HCT116 (cell line): ENCODE measurements around the gene KRT6A. TPM values are rescaled to one million over a fixed set of nuclear protein-coding genes. Genes with fewer than 3 reads are reported as not detected.

Source experiments
- ATAC-seq: fragments of 200-7000 bp; cut with Tn5 transposase; 2 replicates; pipeline ENCODE4 v1.9.1; 2020; ENCODE audit warnings: mild to moderate bottlenecking, moderate library complexity
- BruUV-seq: library from RNA; stranded (reverse); fragments of 400-500 nt; replicated peaks from 2 replicates; lab custom pipeline; 2021; lab: Mats Ljungman, UMichigan
- CTCF ChIA-PET: fragments of 300-600 bp; sonication (Branson Sonifier 250); formaldehyde crosslinking; loops from one replicate; lab custom pipeline; 2021; ENCODE audit warnings: antibody characterized with exemption; lab: Charles Lee
- POLR2A ChIA-PET: fragments of 300-600, 350-600 bp; sonication (Branson Sonifier 250); formaldehyde crosslinking; loops from one replicate; lab custom pipeline; 2021; ENCODE audit warnings: antibody characterized with exemption; lab: Charles Lee
- RAD21 ChIA-PET, 2 experiments: fragments of 300-600 bp; sonication (Branson Sonifier 250); formaldehyde crosslinking; loops; one replicate each; lab custom pipeline; 2023; ENCODE audit warnings: low total read pairs in 2 of 2; ENCODE audit not compliant: uncharacterized antibody in 2 of 2, unreplicated experiment in 2 of 2, low non-redundant PET in 1 of 2; lab: Charles Lee
- DNase-seq: peaks from one replicate; pipeline ENCODE4 v3.0.0-alpha.2; 2010; ENCODE audit warnings: low read depth, low spot score
- H2AFZ ChIP-seq: fragments of 200-600 bp; shearing (Covaris generic), sonication (generic); 2 replicates; pipeline ENCODE4 v1.6.1; 2017; ENCODE audit warnings: low read depth, mixed run types, mixed read lengths, antibody characterized with exemption, low read length; ENCODE audit not compliant: poor library complexity, severe bottlenecking
- H3K27ac ChIP-seq: 2 replicates; pipeline ENCODE4 v1.5.1; 2012; ENCODE audit warnings: low read depth, low read length
- H3K27me3 ChIP-seq: fragments of 200-600 bp; sonication (generic); 2 replicates; pipeline ENCODE4 v1.6.1; 2016; ENCODE audit warnings: mixed run types, low read length, mixed read lengths; ENCODE audit not compliant: insufficient read depth
- H3K36me3 ChIP-seq, 2 experiments: fragments of 200-500 bp in 1 of 2; fragments of 200-600 bp in 1 of 2; sonication (Bioruptor generic) in 1 of 2; sonication (generic) in 1 of 2; 2 replicates each; pipeline versions ENCODE4 v1.5.1 to v1.6.1; 2014 to 2016; ENCODE audit warnings: low read length in 2 of 2, inconsistent platforms in 1 of 2, mixed read lengths in 1 of 2, mixed run types in 1 of 2; ENCODE audit not compliant: insufficient read depth in 2 of 2, control insufficient read depth in 1 of 2
- H3K4me1 ChIP-seq, 2 experiments: fragments of 200-600 bp in 1 of 2; sonication (generic) in 1 of 2; 2 replicates each; pipeline versions ENCODE4 v1.5.1 to v1.6.1; 2012 to 2017; ENCODE audit warnings: low read length in 2 of 2, inconsistent platforms in 1 of 2, mild to moderate bottlenecking in 1 of 2, mixed read lengths in 1 of 2, mixed run types in 1 of 2, moderate library complexity in 1 of 2; ENCODE audit not compliant: insufficient read depth in 2 of 2, control insufficient read depth in 1 of 2
- H3K4me2 ChIP-seq: fragments of 200-600 bp; sonication (generic); 2 replicates; pipeline ENCODE4 v1.6.1; 2017; ENCODE audit warnings: mixed run types, low read length, mixed read lengths
- H3K4me3 ChIP-seq, 2 experiments: fragments of 200-600 bp in 1 of 2; sonication (generic) in 1 of 2; replicated peaks in 1 of 2; 2 replicates each; pipeline ENCODE4 v1.5.1; 2011 to 2016; ENCODE audit warnings: low read length in 2 of 2, control low read depth in 1 of 2, low read depth in 1 of 2, mild to moderate bottlenecking in 1 of 2, mixed read lengths in 1 of 2, mixed run types in 1 of 2
- H3K79me2 ChIP-seq: fragments of 200-600 bp; sonication (generic); 2 replicates; pipeline ENCODE4 v1.6.1; 2017; ENCODE audit warnings: mild to moderate bottlenecking, mixed run types, low read length, moderate library complexity, mixed read lengths; ENCODE audit not compliant: insufficient read depth
- H3K9ac ChIP-seq: fragments of 200-600 bp; sonication (generic); 2 replicates; pipeline ENCODE4 v1.6.1; 2016; ENCODE audit warnings: low read length, mixed read lengths
- H3K9me2 ChIP-seq: fragments of 200-600 bp; sonication (generic), shearing (Covaris generic); 2 replicates; pipeline ENCODE4 v1.6.1; 2017; ENCODE audit warnings: mixed run types, mild to moderate bottlenecking, moderate library complexity; ENCODE audit not compliant: insufficient read depth
- H3K9me3 ChIP-seq, 2 experiments: fragments of 200-500 bp in 1 of 2; fragments of 200-600 bp in 1 of 2; sonication (Bioruptor generic) in 1 of 2; sonication (generic) in 1 of 2; 2 replicates each; pipeline ENCODE4 v1.6.1; 2014 to 2017; ENCODE audit warnings: low read length in 2 of 2, mixed read lengths in 2 of 2, inconsistent platforms in 1 of 2, low read depth in 1 of 2, mild to moderate bottlenecking in 1 of 2, mixed run types in 1 of 2, moderate library complexity in 1 of 2; ENCODE audit not compliant: control insufficient read depth in 1 of 2, insufficient read depth in 1 of 2
- H4K20me1 ChIP-seq: fragments of 200-600 bp; sonication (generic), shearing (Covaris generic); 2 replicates; pipeline ENCODE4 v1.6.1; 2017; ENCODE audit warnings: mixed run types, mild to moderate bottlenecking, moderate library complexity; ENCODE audit not compliant: insufficient read depth
- EGR1 ChIP-seq: IDR thresholded peaks from 2 replicates; pipeline ENCODE4 v1.6.1; 2012; ENCODE audit warnings: low read depth
- EZH2 ChIP-seq: fragments of 200-600 bp; sonication (generic); IDR thresholded peaks from 2 replicates; pipeline ENCODE4 v1.6.1; 2017; ENCODE audit warnings: antibody characterized with exemption, mixed run types
- JUND ChIP-seq: IDR thresholded peaks from 2 replicates; pipeline ENCODE4 v1.6.1; 2012
- MAX ChIP-seq: IDR thresholded peaks from 2 replicates; pipeline ENCODE4 v1.6.1; 2012
- SIN3A ChIP-seq: IDR thresholded peaks from 2 replicates; pipeline ENCODE4 v1.6.1; 2012; ENCODE audit warnings: low read depth
- SP1 ChIP-seq: IDR thresholded peaks from 2 replicates; pipeline ENCODE4 v1.6.1; 2012; ENCODE audit warnings: low read depth
- SRF ChIP-seq: IDR thresholded peaks from 2 replicates; pipeline ENCODE4 v1.6.1; 2012; ENCODE audit warnings: low read depth
- YY1 ChIP-seq: IDR thresholded peaks from 2 replicates; pipeline ENCODE4 v1.6.1; 2011; ENCODE audit warnings: low read length, low read depth, moderate library complexity, mild to moderate bottlenecking; ENCODE audit not compliant: insufficient replicate concordance; ENCODE audit errors: extremely low read depth
- ZFX ChIP-seq: fragments of 450-650 bp; IDR thresholded peaks from 2 replicates; pipeline ENCODE4 v1.6.1; 2017
- ZNF274 ChIP-seq: fragments of 200-500 bp; sonication (Bioruptor generic); IDR thresholded peaks from 2 replicates; pipeline ENCODE4 v1.6.1; 2014; ENCODE audit warnings: mild to moderate bottlenecking, low read depth, low read length, inconsistent platforms
- intact Hi-C: fragments of 100-400 bp; cut with micrococcal nuclease; formaldehyde crosslinking; loops from 2 replicates; pipeline ENCODE4 v1.10.0; 2022
- total RNA-seq: library from RNA; stranded (reverse); gene quantifications from one replicate; pipeline ENCODE4 v1.2.1, GENCODE V29; 2021; ENCODE audit not compliant: unreplicated experiment

Gene KRT6A
- total RNA-seq, 1 experiment from 2014 or later, result 0.66 TPM

DNA sequence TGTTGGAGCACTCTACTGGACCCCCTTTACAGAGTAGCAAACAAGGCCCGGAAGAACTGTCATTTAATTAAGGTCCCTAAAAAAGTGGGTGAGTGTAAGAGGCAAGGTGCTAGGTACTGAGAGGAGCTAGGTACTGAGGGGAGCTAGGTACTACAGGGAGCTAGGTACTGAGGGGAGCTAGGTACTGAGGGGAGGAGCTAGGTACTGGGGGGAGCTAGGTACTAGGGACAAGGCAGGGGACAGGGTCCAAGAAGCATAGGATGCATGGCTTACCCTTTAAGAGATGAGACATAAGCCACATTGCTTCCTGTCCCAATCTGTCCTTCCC lies 22.2 kb upstream of the KRT6A start:
- Histone ChIP-seq H3K9me3 (no peaks in the 10 kb centered on the region), H3K27me3 (no peaks in the 10 kb centered on the region), H2AFZ (no peak overlapping the region), H3K27ac (no peak overlapping the region), H3K79me2 (no peaks in the 10 kb centered on the region), H3K9me2 (no peaks in the 10 kb centered on the region), H3K4me1 (peaks cover 0 to 15% of the 10 kb centered on the region in 2 experiments; a peak in 2 of 4 replicates), H3K9ac (no peak overlapping the region), H4K20me1 (no peaks in the 10 kb centered on the region), H3K36me3 (no peaks in the 10 kb centered on the region), H3K4me3 (no peak overlapping the region), H3K4me2 (no peak overlapping the region)
- ATAC-seq, result no peak
- no peak for DNase-seq
- TF ChIP-seq ZNF274 (no peak), JUND (no peak), EZH2 (no peak), YY1 (no peak)
- POLR2A ChIA-PET, result no interaction called here
- BruUV-seq, result no TSS peak
- intact Hi-C loops, result no loop called here
- RAD21 ChIA-PET, result no interaction called here
- CTCF ChIA-PET, result no interaction called here

DNA sequence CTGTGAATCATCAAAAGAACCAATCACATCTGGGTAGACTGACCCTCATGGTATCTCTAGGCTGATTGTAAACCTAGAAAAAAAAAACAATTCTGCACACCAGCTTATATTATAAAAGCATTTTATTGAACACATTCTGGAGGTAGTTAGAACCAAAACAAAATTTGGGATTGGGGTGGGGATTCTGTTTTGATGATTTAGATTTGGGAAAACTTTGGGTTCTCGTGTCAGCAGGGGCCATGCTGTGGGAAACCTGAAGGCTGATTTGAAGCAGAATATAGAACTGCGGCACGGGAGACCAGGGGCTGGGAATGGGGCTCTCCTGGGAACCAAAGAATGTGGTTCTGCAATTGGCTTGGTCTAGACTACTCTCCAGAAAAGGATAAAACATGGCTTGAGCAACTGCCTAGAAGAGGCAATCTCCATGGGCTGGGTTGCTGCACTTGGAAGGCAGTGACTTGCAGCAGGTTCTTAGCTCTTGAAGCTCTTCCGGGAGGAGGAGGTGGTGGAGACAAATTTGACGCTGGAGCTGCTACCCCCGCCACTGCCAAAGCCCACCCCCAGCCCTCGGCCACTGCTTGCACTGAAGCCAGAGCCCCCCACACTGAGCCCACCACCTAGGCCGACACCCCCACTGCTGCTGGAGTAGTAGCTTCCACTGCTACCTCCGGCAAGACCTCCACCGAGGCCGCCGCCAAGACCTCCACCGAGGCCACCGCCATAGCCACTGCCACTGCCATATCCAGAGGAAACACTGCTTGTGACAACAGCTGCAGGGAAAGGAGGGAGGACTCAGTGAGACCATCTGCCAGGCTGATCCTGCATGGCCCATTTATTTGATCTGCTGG lies 21.6 kb upstream of the KRT6A start:
- H2AFZ ChIP-seq, result no peak overlapping the region
- no peaks in the 10 kb centered on the region for H3K27me3 ChIP-seq
- no peaks in the 10 kb centered on the region for H4K20me1 ChIP-seq
- POLR2A ChIA-PET, result no interaction called here
- intact Hi-C loops, result no loop called here
- H3K79me2 ChIP-seq, result no peaks in the 10 kb centered on the region
- peaks cover 0 to 12% of the 10 kb centered on the region in 2 experiments; a peak in 2 of 4 replicates for H3K4me1 ChIP-seq
- RAD21 ChIA-PET, result no interaction called here
- H3K4me3 ChIP-seq, result no peak overlapping the region
- no peak overlapping the region for H3K27ac ChIP-seq
- no TSS peak for BruUV-seq
- H3K9ac ChIP-seq, result no peak overlapping the region
- H3K9me2 ChIP-seq, result no peaks in the 10 kb centered on the region
- no peaks in the 10 kb centered on the region for H3K36me3 ChIP-seq
- H3K9me3 ChIP-seq, result no peaks in the 10 kb centered on the region
- CTCF ChIA-PET, result no interaction called here
- no peak for DNase-seq
- ATAC-seq, result no peak
- TF ChIP-seq SIN3A, result no peak
- no peak for TF ChIP-seq EGR1
- TF ChIP-seq MAX, result no peak
- TF ChIP-seq SRF, result no peak
- no peak for TF ChIP-seq SP1
- no peak for TF ChIP-seq JUND
- TF ChIP-seq ZFX, result no peak
- no peak overlapping the region for H3K4me2 ChIP-seq
